Measurements from ENCODE around the gene MX2.

MX2 gene

GRCh38 chr21:41442481-41443186 is 80.8 kb downstream of the MX2 start:
- DNase-seq: no peak

GRCh38 chr21:41443562-41443961 is 81.7 kb downstream of the MX2 start:
- DNase-seq: no peak

GRCh38 chr21:41444703-41445464 is 83.1 kb downstream of the MX2 start:
- no peak for DNase-seq

GRCh38 chr21:41445465-41445862 is 83.6 kb downstream of the MX2 start:
- DNase-seq: no peak

DNA sequence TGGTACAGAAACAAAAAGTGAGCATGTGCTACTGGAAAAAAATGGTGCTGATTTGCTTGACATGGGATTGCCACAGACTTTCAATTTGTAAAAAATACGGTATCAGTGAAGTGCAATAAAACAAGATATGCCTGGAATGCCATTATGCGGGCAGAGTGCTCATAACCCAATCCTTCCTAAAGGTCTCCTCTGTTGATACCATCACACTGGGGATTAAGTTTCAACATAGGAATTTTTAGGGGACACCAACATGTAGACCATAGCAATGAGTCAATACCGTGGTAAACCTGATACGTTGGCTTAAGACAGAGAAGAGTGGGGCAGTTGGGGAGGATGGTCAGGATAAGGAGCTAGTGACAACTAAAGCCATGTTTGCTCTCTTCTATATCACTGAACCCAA is 84.8 kb downstream of the MX2 start:
- no peak for DNase-seq

DNA sequence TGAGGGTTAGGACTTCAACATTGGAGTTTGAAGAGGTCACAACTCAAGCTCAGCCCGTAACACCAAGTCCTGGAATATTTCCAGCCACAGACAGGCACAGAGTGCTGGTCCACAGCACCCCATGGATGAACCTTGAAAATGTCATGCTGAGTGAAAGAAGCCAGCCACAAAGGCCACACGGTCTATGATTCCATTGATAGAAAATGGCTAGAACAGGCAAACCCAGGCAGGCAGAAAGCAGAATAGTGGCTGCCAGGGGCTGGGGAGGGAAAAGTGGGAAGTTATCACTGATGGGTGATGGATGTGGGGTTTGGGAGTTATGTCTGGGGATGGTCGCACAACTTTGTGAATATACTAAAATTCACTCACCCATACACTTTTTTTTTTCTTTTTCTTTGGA is 85.5 kb downstream of the MX2 start:
- no peak for DNase-seq

DNA sequence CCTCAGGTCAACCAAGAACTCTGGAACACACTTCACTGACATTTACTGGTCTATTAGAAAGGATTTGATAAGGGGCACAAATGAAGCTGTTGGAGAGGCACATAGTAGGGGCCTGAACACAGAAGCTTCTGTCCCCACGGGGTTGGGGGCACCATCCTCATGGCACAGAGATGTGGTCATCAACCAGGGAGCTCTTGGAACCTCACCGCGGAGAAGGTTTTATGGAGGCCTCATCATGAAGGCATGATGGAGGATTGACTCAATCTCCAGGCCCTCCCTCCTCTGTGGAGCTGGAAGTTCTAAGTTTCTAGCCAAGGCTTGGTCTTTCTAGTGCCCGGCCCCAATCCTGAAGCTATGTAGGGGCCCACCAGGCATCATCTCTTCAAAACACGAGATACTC is 87.8 kb downstream of the MX2 start:
- DNase-seq: no peak

- DNase-seq: no peak
Measured at GRCh38 chr21:41451753-41452676, 90.2 kb downstream of the MX2 start.

GRCh38 chr21:41453198-41453597 is 91.4 kb downstream of the MX2 start:
- no peak for DNase-seq

GRCh38 chr21:41453761-41454160 is 91.9 kb downstream of the MX2 start:
- DNase-seq: no peak

DNA sequence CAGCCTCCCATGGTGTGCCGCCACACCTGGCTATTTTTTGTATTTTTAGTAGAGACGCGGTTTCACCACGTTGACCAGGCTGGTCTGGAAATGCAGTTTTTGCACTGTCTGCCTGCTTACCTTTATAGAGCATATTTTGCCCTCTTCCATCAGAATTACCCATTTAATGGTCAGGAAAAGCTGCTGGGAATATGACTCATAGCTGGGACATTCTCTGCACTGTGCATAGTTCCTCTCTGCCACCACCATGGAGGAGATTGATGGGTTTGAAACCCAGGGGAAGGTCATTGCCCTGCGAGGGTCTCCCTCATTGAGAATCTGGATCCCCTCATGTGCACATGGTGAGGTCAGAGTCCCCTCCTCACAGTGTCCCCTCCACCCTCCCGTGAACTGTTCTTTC is 96.3 kb downstream of the MX2 start:
- no peak for DNase-seq

DNA sequence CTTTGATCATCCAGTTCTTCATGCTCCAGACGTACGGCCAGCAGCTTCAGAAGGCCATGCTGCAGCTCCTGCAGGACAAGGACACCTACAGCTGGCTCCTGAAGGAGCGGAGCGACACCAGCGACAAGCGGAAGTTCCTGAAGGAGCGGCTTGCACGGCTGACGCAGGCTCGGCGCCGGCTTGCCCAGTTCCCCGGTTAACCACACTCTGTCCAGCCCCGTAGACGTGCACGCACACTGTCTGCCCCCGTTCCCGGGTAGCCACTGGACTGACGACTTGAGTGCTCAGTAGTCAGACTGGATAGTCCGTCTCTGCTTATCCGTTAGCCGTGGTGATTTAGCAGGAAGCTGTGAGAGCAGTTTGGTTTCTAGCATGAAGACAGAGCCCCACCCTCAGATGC is 96.7 kb downstream of the MX2 start:
- DNase-seq: no peak

All from NK-92 treated with Interleukin-12 subunit alpha and Interleukin-12 subunit beta, amount 100 ng/mL, for 24 hours (cell line).